ENCODE data around the gene GADL1.

Gene GADL1

GRCh38 chr3:30886888-30887287, 7.6 kb downstream of the GADL1 start:
- H3K79me2 ChIP-seq (ENCODE audit: control insufficient read depth, low read length), result no peaks in the 10 kb centered on the region
- H3K4me3 ChIP-seq (ENCODE audit: low read length), result no peak overlapping the region
- no peaks in the 10 kb centered on the region for H3K36me3 ChIP-seq (ENCODE audit: control insufficient read depth, low read length)
- no peaks in the 10 kb centered on the region for H3K9me3 ChIP-seq (ENCODE audit: control insufficient read depth, insufficient read depth, low read length)
- no peaks in the 10 kb centered on the region for H3K9me2 ChIP-seq (replicated peaks; ENCODE audit: control insufficient read depth, low read length)
- no peaks in the 10 kb centered on the region for H3F3A ChIP-seq (ENCODE audit: control insufficient read depth, insufficient read depth)
- no peaks in the 10 kb centered on the region for H4K20me1 ChIP-seq (ENCODE audit: control insufficient read depth, insufficient read depth, low read depth, low read length)
- no peak overlapping the region for H3K27ac ChIP-seq (ENCODE audit: low read depth, low read length)
- H3K4me2 ChIP-seq (ENCODE audit: low read length), result no peak overlapping the region
- no peaks in the 10 kb centered on the region; the same call in 1 of the 2 replicates for H3K27me3 ChIP-seq (ENCODE audit: control insufficient read depth, low read length)
- TF ChIP-seq EZH2phosphoT487 (IDR thresholded peaks at IDR 0.05; ENCODE audit: borderline replicate concordance, low read length) (no peak), CTCF (IDR thresholded peaks at IDR 0.05; ENCODE audit: low read depth, low read length, poor library complexity, severe bottlenecking) (no peak)
- no peaks in the 10 kb centered on the region for H3K4me1 ChIP-seq (ENCODE audit: control insufficient read depth, low read length)

- H3F3A ChIP-seq (ENCODE audit: control insufficient read depth, insufficient read depth), result no peaks in the 10 kb centered on the region
These were observed 15.6 kb downstream of the GADL1 start for GRCh38 chr3:30878862-30879261.

GRCh38 chr3:30875505-30875904, 19.0 kb downstream of the GADL1 start:
- Histone ChIP-seq H3K4me1 (ENCODE audit: control insufficient read depth, low read length) (no peaks in the 10 kb centered on the region), H3K27ac (ENCODE audit: low read depth, low read length) (no peak overlapping the region), H3K4me2 (ENCODE audit: low read length) (no peak overlapping the region), H3K79me2 (ENCODE audit: control insufficient read depth, low read length) (no peaks in the 10 kb centered on the region), H3K36me3 (ENCODE audit: control insufficient read depth, low read length) (no peaks in the 10 kb centered on the region), H3K9me3 (ENCODE audit: control insufficient read depth, insufficient read depth, low read length) (no peaks in the 10 kb centered on the region), H3K9me2 (replicated peaks; ENCODE audit: control insufficient read depth, low read length) (no peaks in the 10 kb centered on the region), H3K4me3 (ENCODE audit: low read length) (no peak overlapping the region), H3K27me3 (ENCODE audit: control insufficient read depth, low read length) (no peaks in the 10 kb centered on the region), H4K20me1 (ENCODE audit: control insufficient read depth, insufficient read depth, low read depth, low read length) (no peaks in the 10 kb centered on the region), H3F3A (ENCODE audit: control insufficient read depth, insufficient read depth) (no peaks in the 10 kb centered on the region)
- no peak for TF ChIP-seq CTCF (IDR thresholded peaks at IDR 0.05; ENCODE audit: low read depth, low read length, poor library complexity, severe bottlenecking)
- no peak for TF ChIP-seq EZH2phosphoT487 (IDR thresholded peaks at IDR 0.05; ENCODE audit: borderline replicate concordance, low read length)

More at GRCh38 chr3:30878862-30879261, 15.6 kb downstream of the GADL1 start:
- Histone ChIP-seq H4K20me1 (ENCODE audit: control insufficient read depth, insufficient read depth, low read depth, low read length) (no peaks in the 10 kb centered on the region), H3K4me1 (ENCODE audit: control insufficient read depth, low read length) (no peaks in the 10 kb centered on the region), H3K79me2 (ENCODE audit: control insufficient read depth, low read length) (no peaks in the 10 kb centered on the region), H3K27ac (ENCODE audit: low read depth, low read length) (no peak overlapping the region), H3K27me3 (ENCODE audit: control insufficient read depth, low read length) (no peaks in the 10 kb centered on the region), H3K4me2 (ENCODE audit: low read length) (no peak overlapping the region), H3K9me3 (ENCODE audit: control insufficient read depth, insufficient read depth, low read length) (no peaks in the 10 kb centered on the region), H3K4me3 (ENCODE audit: low read length) (no peak overlapping the region), H3K9me2 (replicated peaks; ENCODE audit: control insufficient read depth, low read length) (no peaks in the 10 kb centered on the region), H3K36me3 (ENCODE audit: control insufficient read depth, low read length) (no peaks in the 10 kb centered on the region)
- TF ChIP-seq EZH2phosphoT487 (IDR thresholded peaks at IDR 0.05; ENCODE audit: borderline replicate concordance, low read length) (no peak), CTCF (IDR thresholded peaks at IDR 0.05; ENCODE audit: low read depth, low read length, poor library complexity, severe bottlenecking) (no peak)

GRCh38 chr3:30873671-30874070, 20.8 kb downstream of the GADL1 start:
- no peak for TF ChIP-seq CTCF (IDR thresholded peaks at IDR 0.05; ENCODE audit: low read depth, low read length, poor library complexity, severe bottlenecking)
- TF ChIP-seq EZH2phosphoT487 (IDR thresholded peaks at IDR 0.05; ENCODE audit: borderline replicate concordance, low read length), result no peak
- no peaks in the 10 kb centered on the region for H4K20me1 ChIP-seq (ENCODE audit: control insufficient read depth, insufficient read depth, low read depth, low read length)
- no peaks in the 10 kb centered on the region for H3K4me1 ChIP-seq (ENCODE audit: control insufficient read depth, low read length)
- no peaks in the 10 kb centered on the region for H3K79me2 ChIP-seq (ENCODE audit: control insufficient read depth, low read length)
- no peaks in the 10 kb centered on the region for H3F3A ChIP-seq (ENCODE audit: control insufficient read depth, insufficient read depth)
- no peak overlapping the region for H3K4me3 ChIP-seq (ENCODE audit: low read length)
- H3K27me3 ChIP-seq (ENCODE audit: control insufficient read depth, low read length), result no peaks in the 10 kb centered on the region
- H3K27ac ChIP-seq (ENCODE audit: low read depth, low read length), result no peak overlapping the region
- no peak overlapping the region for H3K4me2 ChIP-seq (ENCODE audit: low read length)
- H3K9me2 ChIP-seq (replicated peaks; ENCODE audit: control insufficient read depth, low read length), result no peaks in the 10 kb centered on the region
- no peaks in the 10 kb centered on the region for H3K36me3 ChIP-seq (ENCODE audit: control insufficient read depth, low read length)
- no peaks in the 10 kb centered on the region for H3K9me3 ChIP-seq (ENCODE audit: control insufficient read depth, insufficient read depth, low read length)

Measured in DOHH2 (cell line).